Dedifferentiated amniotic fluid mesenchymal stem cell (primary cell): ENCODE data around the gene MBNL2.

Source experiments
- DNase-seq: peaks from one replicate; pipeline ENCODE4 v3.0.0-alpha.2; 2016; ENCODE audit errors: extremely low spot score

Gene MBNL2

DNA sequence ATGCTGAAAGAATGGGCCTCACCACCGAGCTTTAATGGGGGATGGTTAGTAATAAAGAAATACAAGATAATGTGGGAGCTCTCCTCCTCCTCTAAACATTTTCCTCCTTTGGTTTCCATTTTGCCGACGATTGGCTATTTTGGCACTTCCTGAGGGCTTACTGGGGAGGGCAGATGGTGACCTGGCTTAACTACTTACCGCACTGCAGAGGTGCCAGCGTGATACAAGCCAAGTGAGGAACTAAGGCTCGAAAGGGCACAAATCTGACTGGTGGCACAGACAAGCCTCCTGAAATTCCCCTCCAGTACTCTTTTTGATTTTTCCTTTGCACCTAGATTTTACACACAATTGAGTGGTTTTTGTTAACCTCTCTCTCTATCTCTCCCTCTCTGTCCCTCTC is 158.6 kb downstream of the MBNL2 start:
- no peak for DNase-seq

GRCh38 chr13:97381189-97381588 is 159.1 kb downstream of the MBNL2 start:
- DNase-seq, result no peak

- DNase-seq, result no peak
Observed at GRCh38 chr13:97382276-97382675, 160.1 kb downstream of the MBNL2 start.

- DNase-seq, result no peak
Observed at GRCh38 chr13:97384371-97384770, 162.2 kb downstream of the MBNL2 start.

DNA sequence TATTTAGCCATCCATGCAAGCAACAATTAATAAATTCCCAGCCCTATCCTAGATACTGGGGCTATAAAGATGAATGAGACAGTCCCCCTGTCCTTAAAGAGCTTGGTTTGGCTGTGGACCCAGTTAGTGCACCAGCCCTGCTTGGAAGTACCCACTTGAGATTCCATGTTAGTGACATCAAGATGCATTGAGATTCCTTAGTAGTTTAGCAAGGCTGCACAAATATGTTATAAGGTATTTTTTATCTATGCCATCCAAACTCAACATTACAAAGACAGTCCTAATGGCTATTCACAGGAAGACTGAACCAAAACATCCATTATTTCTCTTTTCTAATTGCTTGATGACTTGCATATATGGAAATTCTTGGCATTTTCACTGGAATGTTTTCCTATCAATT is 163.0 kb downstream of the MBNL2 start:
- no peak for DNase-seq

DNA sequence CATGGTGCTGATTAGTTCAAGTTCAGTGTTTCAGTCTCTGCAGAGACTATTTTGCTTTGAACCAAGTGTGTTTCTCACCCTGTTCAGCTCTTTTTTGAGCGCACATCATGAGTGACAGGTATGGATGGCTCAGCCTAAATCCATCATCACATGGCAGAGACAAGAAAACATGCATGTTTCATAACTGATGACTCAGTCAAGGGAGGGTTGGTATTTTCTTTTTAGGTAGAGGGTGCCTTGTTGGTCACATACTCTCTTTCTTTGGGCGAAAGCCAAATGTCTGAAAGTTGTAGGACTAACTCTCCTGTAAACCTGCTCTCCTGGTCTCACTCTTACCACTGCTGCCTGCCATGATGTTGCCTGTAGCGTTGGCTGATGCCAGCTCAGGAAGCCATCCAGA is 163.7 kb downstream of the MBNL2 start:
- DNase-seq, result no peak

DNA sequence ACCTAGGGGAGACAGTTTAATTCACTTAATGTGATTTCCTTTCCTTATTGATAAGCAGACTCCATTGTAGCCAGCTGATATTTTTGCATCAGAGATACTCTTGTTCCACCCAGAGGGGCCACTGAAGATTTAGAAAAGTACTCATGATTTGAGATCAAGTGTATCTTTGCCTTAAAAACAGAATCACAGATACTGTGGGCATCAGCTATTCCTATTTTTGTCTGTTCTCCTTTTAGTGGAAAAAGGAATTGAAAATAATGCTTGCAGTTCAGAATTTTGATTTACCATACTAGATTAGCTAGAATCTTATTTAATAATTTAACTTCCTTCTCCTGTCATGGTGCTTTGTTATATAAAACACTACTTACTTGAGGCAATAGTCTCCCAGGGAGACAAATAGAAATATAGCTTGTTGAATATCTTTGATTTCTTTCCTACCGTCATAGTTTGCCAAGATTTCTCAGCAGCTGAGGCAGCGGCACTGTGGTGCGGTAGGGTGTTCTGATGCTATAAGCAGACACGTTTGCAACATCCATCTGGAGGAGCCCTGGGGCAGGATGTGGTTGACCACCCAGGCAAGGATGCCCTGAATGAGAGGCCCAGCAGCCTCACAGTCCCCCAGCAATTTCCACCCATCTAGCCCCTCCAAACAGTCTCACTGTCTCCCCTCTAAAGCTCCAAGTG is 164.8 kb downstream of the MBNL2 start:
- DNase-seq, result no peak

DNA sequence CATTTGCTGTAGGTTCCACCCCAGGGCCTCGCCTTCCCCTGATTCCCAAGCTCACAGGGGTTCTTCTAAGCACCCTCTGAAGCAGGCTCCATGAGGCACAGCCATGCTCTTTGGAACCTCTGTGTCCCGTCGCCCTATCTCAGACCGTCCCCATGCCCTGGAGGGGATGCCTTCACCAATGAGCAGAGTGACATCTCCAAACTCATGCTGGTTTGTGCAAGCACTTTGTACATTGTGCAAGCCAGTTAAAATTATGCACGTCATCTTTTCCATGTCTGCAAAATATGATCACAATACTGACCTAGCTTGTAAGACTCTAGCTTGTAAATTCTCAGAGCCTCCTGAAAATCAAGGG is 165.3 kb downstream of the MBNL2 start:
- DNase-seq, result no peak

DNA sequence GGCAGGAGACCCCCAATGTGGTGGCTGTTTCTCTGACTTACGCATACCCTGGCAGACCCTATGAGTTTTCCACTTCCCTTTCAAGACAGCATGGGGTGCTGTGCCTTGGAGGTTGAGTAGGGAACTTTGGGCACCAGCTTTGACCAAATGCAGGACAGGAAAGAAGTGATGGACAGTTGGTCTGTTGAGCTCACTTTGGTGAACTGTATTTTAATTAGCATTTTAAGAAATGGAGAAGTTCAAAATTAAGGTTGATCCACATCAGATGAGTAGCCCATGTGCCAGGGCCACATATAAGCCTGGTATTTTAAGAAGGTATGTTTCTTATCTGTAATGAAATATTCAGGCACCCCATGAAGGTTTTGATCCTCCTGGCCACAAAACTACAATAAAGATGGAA is 165.8 kb downstream of the MBNL2 start:
- DNase-seq, result no peak

GRCh38 chr13:97388373-97388772 is 166.2 kb downstream of the MBNL2 start:
- DNase-seq, result no peak

- DNase-seq, result no peak
Observed at GRCh38 chr13:97390941-97391600, 168.9 kb downstream of the MBNL2 start.

DNA sequence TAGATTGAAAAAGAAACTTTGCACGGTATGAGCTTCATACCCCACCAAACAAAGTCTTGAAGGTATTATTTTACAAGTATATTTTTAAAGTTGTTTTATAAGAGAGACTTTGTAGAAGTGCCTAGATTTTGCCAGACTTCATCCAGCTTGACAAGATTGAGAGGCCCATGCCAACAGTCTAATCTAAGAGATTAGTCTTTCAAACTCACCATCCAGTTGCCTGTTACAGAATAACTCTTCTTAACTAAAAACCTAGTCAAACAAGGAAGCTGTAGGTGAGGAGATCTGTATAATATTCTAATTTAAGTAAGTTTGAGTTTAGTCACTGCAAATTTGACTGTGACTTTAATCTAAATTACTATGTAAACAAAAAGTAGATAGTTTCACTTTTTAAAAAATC is 169.9 kb downstream of the MBNL2 start:
- no peak for DNase-seq

DNA sequence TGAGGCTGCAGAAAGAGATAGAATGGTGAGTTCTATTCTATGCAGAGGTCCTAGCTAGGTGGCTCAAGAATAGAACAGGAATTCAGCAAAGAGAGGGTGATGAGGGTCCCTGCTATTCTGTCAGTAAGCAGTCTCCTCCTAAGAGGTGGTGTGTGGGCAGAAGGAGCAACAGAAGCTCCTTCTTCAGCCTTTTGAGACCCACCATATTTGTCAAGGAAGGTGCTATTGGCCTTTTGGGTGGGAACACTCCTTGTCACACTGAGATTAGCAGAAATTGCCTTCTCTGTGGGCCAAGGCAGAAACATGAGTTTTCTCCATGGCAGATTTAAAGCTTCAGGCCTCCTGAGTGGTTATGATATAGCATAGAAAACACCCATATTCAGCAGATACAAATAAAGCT is 172.4 kb downstream of the MBNL2 start:
- no peak for DNase-seq

- DNase-seq, result peak; percentile 43
Observed at GRCh38 chr13:97395447-97396136, 173.5 kb downstream of the MBNL2 start.

- DNase-seq, result no peak
Observed at GRCh38 chr13:97397267-97397666, 175.1 kb downstream of the MBNL2 start.

- no peak for DNase-seq
Observed at GRCh38 chr13:97401421-97401820, 179.3 kb downstream of the MBNL2 start.

- no peak for DNase-seq
Observed at GRCh38 chr13:97403893-97404750, 182.0 kb downstream of the MBNL2 start.

DNA sequence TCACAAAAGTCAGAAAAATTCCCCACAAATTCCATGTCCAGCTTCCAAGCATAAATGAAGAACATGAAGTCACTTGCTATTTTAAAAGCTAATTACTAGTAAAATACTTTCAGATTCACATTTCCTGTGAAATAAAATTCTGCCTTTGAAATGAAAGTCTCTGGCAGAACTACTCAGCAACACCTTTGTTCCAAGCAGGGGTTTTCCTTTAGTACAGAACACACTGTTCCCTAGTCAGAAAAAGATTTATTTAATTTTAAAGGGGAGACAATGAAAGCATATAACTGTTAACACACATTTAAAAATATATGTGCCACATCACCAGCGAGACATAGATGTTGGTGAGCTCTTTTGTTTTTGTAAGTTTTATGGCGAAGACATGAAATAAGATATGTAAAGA is 185.4 kb downstream of the MBNL2 start:
- DNase-seq, result no peak

- no peak for DNase-seq
Observed at GRCh38 chr13:97408938-97409337, 186.8 kb downstream of the MBNL2 start.

DNA sequence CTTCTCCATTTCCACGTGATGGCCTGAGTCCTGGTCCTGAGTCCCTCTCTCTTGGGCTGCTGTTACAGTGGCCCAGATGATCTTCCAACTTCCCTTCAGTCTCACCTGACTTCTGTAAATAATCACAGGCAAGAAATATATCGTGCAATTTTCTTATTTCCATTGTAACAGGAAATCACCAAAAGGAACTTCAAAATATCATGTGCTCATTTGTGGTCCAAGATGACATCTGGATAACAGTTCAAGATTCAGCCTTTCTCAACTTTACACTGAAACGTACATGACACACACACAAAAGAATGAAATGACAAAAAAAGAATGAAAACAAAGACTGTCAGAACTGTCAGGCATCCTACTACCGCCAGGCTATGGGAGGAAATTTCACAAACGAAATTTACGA is 189.9 kb downstream of the MBNL2 start:
- DNase-seq, result no peak

- no peak for DNase-seq
Observed at GRCh38 chr13:97413694-97414093, 191.6 kb downstream of the MBNL2 start.

DNA sequence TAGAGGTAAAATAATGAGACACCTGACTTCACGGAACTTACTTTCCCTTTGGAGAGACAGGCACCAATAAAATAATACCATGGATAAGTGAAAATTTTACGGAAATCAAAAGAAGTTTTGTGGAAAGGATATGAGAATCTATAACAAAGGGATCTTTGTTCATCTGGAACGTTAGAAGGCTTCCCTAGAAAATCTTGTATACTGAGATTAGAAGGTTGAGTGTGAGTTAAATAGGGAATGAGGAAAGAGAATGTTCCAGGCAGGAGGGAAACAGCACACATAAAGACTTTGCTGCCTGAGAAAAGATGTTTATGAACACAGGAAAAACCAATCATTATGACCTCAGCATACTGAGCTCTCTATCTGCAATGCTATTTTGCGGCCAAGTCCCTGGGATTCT is 192.3 kb downstream of the MBNL2 start:
- DNase-seq, result no peak
